ENCODE measurements around the gene HAUS7.

Gene HAUS7

GRCh38 chrX:153476666-153477363 lies 6.4 kb upstream of the HAUS7 start:
- DNase-seq (ENCODE audit: low read depth): no peak

DNA sequence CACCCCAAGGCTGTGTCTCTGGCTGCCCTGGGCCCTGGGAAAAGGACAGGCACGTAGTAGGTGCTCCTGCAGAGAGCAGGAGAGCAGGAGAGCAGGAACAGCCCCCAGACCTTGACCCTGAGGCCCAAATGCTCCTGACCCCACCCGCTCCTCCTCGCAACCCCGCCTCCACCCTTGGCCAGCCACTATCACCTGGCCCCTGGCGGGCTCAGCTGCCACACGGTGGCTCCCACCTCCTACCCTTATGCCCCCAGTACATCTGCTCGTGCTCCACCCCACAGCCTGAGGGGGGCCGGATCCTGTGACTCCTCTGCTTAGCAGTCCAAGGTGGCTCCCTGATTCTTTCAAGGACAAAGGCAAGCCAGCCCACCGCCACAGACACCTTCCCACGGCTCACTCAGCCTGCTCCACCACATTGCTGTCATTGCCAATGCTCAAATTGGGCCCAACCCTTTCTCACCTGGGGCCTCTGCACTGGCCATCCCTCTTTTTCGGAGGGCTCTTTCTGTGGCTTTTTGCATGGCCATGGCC lies 5.4 kb upstream of the HAUS7 start:
- DNase-seq (ENCODE audit: low read depth): no peak

DNA sequence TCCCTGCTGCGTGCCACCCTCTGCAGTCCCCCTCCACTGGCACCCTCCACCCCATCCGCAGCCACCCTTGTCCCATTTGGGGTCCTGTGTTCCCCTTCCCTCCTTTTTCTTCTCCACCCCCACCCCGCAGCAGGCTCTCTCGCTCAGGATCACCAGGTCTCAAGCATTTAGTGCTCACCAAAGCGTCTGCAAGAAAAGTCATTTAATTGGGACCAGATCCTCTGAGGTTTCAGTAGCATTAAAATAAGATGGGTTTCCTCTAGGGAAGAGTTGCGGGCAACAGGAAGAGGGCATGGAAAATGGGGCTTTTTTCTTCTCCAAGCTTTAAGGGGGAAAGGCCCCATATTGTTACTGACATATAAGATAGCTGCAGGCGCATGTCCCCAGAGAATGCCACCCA lies 4.9 kb upstream of the HAUS7 start:
- no peak for DNase-seq (ENCODE audit: low read depth)

DNA sequence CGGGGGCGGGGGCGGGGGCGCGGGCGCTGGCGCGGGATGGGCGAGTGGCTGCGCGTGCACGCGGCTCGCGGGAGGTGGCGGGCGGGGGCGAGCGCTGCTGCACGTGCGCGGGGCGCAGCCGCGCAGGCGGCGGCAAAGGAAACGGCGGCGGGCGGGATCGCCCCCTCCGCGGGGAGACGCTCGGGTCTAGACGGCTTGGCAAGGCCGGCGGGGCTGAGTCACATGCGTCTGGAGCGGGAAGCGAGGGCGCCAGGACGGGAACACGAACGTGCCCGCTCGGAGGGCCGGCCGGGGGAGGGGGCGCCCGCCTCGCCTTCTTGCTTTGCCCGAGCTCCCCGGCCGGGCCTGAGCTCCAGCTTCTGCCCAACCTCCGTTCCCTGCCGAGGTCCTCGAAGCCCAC lies 4.3 kb upstream of the HAUS7 start:
- no peak for DNase-seq (ENCODE audit: low read depth)

- DNase-seq (ENCODE audit: low read depth): no peak
Measured at GRCh38 chrX:153474266-153474665, 3.9 kb upstream of the HAUS7 start.

DNA sequence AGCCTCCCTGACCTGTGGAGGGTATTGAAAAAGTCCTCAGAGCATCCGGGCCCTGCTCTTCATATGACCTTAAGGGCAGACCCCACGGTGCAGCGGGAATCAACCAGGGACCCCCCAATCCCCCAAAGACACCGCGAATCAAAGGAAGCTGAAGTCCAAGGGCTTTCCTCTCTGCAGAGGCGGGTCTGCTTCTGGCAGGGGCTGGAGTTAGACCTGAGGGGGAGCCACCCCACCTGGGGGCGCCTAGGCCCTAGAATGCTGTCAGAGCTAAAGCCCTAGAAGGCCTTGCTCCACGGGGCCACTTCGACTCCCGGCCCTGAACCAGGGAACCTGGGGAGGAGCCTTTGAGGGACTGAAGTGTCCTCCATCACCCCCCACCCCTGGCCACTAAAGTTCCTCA lies 2.8 kb upstream of the HAUS7 start:
- no peak for DNase-seq (ENCODE audit: low read depth)

DNA sequence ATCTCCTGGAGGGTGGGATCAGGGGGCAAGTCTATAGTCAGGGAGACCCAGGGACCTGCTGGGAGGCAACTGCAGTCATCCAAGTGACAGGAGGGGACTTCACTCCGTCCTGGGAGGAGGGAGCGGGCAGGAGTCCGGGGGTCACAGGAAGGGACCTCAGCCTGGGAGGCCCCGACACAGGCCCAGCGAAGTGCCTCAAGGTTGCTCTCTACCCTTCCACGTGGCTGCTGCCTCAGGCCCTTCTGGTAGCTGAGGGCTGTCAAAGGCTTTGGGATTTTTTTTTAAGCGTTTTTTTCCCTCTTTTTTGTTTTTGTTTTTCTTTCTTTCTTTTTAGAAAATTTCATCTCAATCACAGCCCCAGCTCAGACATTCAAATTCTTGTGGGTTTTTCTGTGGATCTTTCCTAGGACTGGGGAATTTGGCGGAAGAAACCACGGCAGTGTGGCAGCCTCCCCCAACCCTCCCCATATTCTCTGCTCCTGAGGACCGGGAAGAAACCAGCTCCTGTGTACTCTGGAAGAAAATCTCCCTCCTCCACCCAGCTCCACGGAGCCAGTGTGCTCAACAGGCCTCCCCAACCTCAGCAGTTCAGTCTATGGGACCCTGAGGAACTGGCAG lies 1.4 kb upstream of the HAUS7 start:
- no peak for DNase-seq (ENCODE audit: low read depth)

- no peak for DNase-seq (ENCODE audit: low read depth)
Measured at GRCh38 chrX:153469811-153470410, 465 bp downstream of the HAUS7 start.

GRCh38 chrX:153468008-153468580 lies 2.3 kb downstream of the HAUS7 start:
- no peak for DNase-seq (ENCODE audit: low read depth)

GRCh38 chrX:153465691-153466380 lies 4.5 kb downstream of the HAUS7 start:
- no peak for DNase-seq (ENCODE audit: low read depth)

DNA sequence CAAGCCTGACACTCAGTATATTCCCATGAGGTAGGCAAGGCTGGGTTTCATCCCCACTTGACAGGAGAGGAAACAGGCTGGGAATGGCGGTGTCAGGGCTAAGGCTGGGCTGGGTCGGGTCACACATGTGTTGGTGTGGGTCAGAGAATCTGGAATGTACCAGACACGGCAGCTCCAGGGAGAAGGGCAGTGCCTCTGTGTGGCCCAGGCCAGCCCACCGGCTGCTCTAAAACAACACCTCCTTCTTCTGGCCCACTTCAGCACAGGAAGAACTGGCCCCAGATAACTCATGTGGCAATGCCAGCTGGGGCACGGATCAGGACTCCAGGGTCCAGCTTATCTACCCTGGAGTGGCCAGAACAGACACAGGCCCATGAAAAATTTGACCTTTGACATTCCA lies 6.3 kb downstream of the HAUS7 start:
- no peak for DNase-seq (ENCODE audit: low read depth)

DNA sequence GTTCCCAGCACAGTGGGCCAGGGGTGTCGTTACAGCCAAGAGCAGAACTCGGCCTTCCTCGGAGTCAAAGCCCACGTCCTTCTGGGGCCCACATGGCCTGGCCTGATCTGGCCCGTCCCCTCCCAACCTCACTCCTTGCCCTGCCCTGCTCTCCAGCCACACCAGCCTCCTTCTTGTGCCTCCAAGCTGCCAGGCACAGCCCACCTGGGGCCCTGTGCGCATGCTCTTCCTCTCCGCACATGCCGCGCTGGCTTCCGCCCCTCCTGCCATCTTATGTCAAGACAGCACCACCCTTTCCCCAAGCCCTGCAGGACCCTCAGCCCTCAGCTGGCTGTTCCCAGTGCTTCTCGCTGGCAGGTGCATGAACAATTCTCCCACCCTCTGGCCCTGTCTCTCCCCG lies 6.8 kb downstream of the HAUS7 start:
- no peak for DNase-seq (ENCODE audit: low read depth)

DNA sequence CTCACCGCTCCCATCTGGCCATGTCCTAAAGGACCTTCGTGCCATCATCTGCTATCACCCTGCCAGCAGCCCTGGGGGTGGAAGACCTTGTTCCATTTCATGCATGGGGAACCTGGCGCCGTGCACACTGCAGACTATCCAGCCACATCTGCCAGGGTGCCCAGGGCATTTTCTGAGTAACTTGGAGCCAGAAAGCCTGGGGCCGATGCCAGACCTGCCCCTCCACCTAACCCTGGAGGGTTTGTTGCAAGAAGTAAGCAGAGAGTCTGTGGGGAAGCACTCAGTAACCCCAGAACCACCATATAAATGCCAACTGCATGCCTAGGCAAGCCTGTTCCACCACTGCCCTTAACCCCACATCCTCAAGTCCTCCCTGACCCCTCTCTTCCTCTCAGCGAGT lies 7.3 kb downstream of the HAUS7 start:
- DNase-seq (ENCODE audit: low read depth): no peak

GRCh38 chrX:153462291-153462690 lies 8.1 kb downstream of the HAUS7 start:
- no peak for DNase-seq (ENCODE audit: low read depth)

DNA sequence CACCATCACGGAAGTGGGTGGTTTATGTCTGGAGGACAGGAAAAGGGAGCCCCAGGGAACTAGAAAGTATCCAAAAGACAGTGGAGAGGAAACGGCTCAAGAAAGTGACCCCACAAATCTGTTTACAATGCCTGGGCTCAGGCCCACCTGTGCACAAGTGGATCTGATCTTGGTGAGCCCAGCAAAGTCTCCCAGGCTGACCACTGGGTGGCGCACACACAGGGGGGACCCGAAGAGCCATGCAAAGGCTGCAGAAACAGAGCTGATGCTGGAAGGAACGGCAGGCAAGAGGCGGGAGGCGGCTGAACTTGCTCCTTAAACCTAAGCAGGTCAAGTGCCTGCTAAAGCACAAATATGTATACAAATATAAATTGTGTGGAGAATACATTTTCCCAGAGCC lies 9.6 kb downstream of the HAUS7 start:
- DNase-seq (ENCODE audit: low read depth): no peak

DNA sequence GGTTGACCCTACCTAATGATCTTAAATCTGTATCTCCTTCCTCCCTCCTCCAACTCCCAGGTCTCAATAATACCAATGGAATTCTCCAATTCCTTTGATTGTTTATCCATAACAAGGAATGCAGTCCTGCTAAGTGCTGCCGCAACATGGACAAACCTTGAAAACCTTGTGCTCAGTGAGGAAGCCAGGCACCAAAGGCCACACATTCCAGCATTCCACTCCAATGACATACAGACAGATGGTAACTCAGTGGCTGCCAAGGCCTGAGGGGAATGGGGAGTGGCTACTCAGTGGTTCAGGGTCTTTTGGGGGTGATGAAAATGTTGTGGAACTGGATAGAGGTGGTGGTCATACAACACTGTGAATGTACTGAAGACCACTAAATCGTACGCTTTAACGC lies 10.4 kb downstream of the HAUS7 start:
- DNase-seq (ENCODE audit: low read depth): peak; percentile 41

DNA sequence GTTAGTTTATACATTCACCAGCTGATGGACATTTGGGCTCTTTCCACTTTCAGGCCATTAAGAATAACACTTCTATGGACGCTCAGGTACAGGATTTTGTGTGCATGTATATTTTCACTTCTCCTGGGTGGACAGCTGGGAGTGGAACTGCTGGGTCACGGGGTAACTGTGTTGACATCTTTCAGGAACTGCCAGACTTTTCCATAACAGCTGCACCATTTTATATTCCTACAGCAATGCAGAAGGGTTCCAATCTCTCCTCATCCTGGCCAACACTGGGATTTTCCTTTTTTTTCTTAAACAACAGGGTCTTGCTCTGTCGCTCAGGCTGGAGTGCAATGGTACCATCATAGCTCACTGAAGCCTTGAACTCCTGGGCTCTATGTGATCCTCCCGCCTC lies 11.9 kb downstream of the HAUS7 start:
- DNase-seq (ENCODE audit: low read depth): no peak

GRCh38 chrX:153457827-153458466 lies 12.4 kb downstream of the HAUS7 start:
- DNase-seq (ENCODE audit: low read depth): no peak

GRCh38 chrX:153457136-153457825 lies 13.1 kb downstream of the HAUS7 start:
- DNase-seq (ENCODE audit: low read depth): no peak

DNA sequence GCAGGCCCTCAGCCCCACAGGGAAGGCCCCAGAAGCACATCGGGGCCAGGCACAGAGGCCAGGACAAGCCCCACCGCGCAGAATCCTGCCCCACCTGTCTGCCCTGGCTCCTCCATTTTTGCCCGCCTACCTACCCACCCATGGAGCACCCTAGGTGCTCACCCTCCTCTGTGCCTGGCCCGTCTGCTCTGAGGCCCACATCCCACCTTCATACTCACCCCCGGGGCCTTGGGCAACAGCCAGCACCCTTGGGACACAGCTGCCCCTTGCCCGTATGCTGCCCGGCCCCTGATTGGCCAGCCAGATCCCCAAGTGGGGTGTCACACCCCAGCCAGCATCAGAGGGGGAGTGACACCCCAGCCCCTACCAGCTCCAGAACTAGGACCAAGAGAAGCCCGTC lies 13.7 kb downstream of the HAUS7 start:
- DNase-seq (ENCODE audit: low read depth): no peak

- no peak for DNase-seq (ENCODE audit: low read depth)
Measured at GRCh38 chrX:153456161-153456560, 14.2 kb downstream of the HAUS7 start.
